Activated T-helper 9 cell treated with anti-CD3 and anti-CD28 coated beads, Interleukin-2, amount 50 U/mL, for 16 hours (primary cell): ENCODE data around the gene EIF4B.
A peak's percentile ranks its signal among the peaks of the same experiment; 100 is the strongest.

ENCODE experiments used
- DNase-seq: peaks from one replicate; pipeline ENCODE4 v3.0.0-alpha.2; 2020; ENCODE audit warnings: low read depth

EIF4B gene

GRCh38 chr12:53068811-53069585 lies 62.7 kb downstream of the EIF4B start:
- DNase-seq, result no peak

- DNase-seq, result no peak
Observed at GRCh38 chr12:53069621-53070410, 63.6 kb downstream of the EIF4B start.

GRCh38 chr12:53070877-53071492 lies 64.7 kb downstream of the EIF4B start:
- no peak for DNase-seq

GRCh38 chr12:53071591-53072551 lies 65.6 kb downstream of the EIF4B start:
- DNase-seq, result no peak

- DNase-seq, result no peak
Observed at GRCh38 chr12:53073881-53074280, 67.6 kb downstream of the EIF4B start.

GRCh38 chr12:53074283-53074998 lies 68.2 kb downstream of the EIF4B start:
- no peak for DNase-seq

GRCh38 chr12:53074999-53075370 lies 68.7 kb downstream of the EIF4B start:
- DNase-seq, result no peak

GRCh38 chr12:53076461-53076860 lies 70.2 kb downstream of the EIF4B start:
- no peak for DNase-seq

GRCh38 chr12:53077030-53077429 lies 70.8 kb downstream of the EIF4B start:
- DNase-seq, result no peak

- DNase-seq, result no peak
Observed at GRCh38 chr12:53078425-53079225, 72.4 kb downstream of the EIF4B start.

GRCh38 chr12:53079226-53080117 lies 73.2 kb downstream of the EIF4B start, which contains the start of gene SPRYD3:
Gene SPRYD3, minus strand, starts transcription at chr12:53079390. Its CDS starts 57 bp downstream, at chr12:53079333.
- DNase-seq, result peak; percentile 94

GRCh38 chr12:53082637-53083175 lies 76.5 kb downstream of the EIF4B start:
- DNase-seq, result no peak

- DNase-seq, result no peak
Observed at GRCh38 chr12:53086361-53086760, 80.1 kb downstream of the EIF4B start.

- no peak for DNase-seq
Observed at GRCh38 chr12:53090105-53090504, 83.8 kb downstream of the EIF4B start.

GRCh38 chr12:53090554-53090953 lies 84.3 kb downstream of the EIF4B start:
- no peak for DNase-seq

GRCh38 chr12:53091756-53092155 lies 85.5 kb downstream of the EIF4B start:
- DNase-seq, result no peak
